22Rv1 (cell line): ENCODE results near the gene ELAVL1.
A peak's percentile ranks its signal among the peaks of the same experiment; 100 is the strongest.

Experiments used
- H3K27ac ChIP-seq: fragments of 450-650 bp; 2 replicates; pipeline ENCODE4 v1.5.1; 2017
- ZFX ChIP-seq: fragments of 450-650 bp; IDR thresholded peaks from 2 replicates; pipeline ENCODE4 v1.6.1; 2017; ENCODE audit warnings: antibody characterized with exemption, borderline replicate concordance
- TF ChIP-seq, protein P1 (sequence below): fragments of 450-650 bp; IDR thresholded peaks from 2 replicates; pipeline ENCODE4 v1.5.1; 2017; ENCODE audit warnings: mild to moderate bottlenecking

The ELAVL1 gene

DNA sequence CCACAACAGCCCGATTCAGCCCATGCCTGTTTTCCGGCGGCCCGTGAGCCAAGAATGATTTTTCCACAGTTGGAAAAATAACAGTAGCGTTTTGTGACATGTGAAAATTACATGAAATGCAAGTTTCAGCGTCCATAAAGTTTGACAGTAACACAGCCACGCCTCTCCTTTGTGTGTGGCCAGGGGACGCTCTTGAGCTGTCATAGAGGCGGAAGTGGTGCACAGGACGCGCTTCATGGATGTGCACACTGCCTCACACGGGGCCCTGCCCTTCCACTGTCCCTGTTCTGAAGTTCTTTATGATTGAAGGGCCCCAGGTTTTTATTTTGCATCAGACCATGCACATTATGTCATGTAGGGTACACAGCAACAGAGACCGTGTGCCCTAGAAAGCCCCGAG, 12.4 kb upstream of the ELAVL1 start:
- TF ChIP-seq ZFX, result no peak
- TF ChIP-seq, protein P1, sequence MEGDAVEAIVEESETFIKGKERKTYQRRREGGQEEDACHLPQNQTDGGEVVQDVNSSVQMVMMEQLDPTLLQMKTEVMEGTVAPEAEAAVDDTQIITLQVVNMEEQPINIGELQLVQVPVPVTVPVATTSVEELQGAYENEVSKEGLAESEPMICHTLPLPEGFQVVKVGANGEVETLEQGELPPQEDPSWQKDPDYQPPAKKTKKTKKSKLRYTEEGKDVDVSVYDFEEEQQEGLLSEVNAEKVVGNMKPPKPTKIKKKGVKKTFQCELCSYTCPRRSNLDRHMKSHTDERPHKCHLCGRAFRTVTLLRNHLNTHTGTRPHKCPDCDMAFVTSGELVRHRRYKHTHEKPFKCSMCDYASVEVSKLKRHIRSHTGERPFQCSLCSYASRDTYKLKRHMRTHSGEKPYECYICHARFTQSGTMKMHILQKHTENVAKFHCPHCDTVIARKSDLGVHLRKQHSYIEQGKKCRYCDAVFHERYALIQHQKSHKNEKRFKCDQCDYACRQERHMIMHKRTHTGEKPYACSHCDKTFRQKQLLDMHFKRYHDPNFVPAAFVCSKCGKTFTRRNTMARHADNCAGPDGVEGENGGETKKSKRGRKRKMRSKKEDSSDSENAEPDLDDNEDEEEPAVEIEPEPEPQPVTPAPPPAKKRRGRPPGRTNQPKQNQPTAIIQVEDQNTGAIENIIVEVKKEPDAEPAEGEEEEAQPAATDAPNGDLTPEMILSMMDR, result no peak
- H3K27ac ChIP-seq, result no peak overlapping the region

DNA sequence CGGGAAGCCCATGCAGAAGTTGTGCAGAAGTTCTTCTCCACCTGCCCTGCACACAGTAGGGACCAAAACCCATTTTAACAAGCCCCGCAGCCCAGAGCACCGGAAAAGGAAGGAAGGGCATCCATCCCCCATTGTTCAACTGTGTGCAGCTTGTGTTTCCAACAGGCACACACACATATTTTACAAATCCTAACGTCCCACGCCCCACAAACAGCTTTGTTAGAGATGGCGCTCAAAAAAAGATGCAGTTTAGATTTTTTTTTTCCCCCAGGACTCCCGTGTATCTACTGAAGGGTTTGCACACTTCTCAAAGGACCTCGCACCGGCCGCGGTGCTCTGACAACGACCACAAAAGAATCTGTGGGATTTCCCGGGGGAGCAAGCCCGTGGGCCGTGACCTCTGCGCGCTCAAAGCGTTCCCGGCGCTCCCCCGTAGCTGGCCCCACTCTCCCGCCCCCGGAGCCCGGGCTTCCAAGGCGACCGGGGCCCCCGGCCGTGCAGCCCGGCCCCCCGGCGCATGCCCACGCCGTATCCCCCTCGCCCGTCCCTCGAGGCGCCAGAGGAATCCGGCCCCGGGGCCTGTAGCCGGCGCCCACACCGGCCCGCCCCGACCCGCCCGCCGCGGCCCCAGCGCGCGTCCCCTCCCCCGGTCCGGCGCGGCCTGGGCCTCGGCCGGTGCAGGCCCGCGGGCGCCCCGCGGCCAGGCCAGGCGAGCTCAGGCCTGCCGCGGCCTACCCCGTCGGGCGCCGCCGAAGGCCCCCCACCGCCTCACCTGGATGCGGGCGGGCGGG, 523 bp downstream of the ELAVL1 start:
- no peak for TF ChIP-seq ZFX
- peak overlapping the region; percentile 81 for H3K27ac ChIP-seq

DNA sequence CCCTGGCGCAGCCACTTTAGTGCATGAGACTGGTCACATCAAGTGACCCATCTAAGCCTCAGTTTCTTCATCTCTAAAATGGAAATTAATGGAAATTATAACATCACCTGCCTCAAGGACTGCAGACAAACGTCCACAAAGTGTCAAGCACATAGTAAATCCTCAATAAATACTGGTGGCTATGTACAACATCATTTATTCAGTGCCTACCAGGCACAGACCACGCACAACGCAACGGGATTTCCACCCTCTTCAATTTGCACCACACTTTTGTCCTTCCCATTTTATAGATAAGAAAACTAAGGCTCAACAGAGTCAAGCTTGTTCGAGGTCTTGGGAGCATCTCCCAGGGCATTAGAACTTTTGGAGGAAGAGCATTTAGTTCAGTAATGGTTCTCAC, 1.4 kb downstream of the ELAVL1 start:
- TF ChIP-seq, protein P1, result no peak
- no peak for TF ChIP-seq ZFX
- peak overlapping the region; percentile 81; the same call in 1 of the 2 replicates for H3K27ac ChIP-seq

DNA sequence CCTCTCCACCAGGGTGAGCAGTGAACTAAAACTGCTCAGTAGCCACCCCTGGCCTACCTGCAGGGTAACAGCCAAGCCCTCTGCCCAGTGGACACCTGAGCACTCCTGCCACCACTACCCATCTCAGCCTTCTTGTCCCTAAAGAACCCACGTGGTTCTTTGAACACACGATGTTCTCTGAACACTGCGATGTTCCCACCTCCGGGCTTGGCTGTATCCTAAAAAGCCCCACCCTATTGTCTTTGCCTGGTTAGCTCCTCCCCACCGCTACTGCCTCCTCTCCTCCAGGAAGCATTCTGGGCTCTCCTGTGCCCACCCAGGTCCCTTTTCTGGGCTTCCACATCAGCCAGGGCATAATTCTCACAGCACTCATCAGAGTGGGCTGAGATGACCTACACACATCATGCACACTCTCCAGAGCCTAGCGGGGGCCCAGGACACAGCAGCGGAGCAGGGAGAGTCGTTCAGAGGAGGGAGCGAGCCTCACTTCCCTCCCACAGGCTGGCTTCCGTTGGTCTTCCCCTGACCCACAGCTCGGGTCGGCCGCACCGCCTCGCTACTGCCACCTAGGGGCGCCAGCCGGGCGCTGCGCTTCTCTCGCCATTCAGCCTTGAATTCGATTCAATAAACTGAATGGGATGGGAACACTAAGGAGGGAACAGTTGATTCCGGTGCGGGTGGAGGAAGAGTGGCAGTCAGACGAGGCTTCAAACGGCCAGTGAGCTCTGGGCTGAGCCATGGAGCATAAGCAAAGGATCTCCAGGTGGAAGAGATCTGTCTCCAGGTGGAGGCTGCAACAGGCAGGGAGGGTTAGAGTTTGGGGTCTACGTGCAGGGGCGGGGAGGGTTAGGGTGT, 3.2 kb downstream of the ELAVL1 start:
- TF ChIP-seq, protein P1, result peak; percentile 99
- no peak for TF ChIP-seq ZFX
- peak overlapping the region; percentile 81 for H3K27ac ChIP-seq

DNA sequence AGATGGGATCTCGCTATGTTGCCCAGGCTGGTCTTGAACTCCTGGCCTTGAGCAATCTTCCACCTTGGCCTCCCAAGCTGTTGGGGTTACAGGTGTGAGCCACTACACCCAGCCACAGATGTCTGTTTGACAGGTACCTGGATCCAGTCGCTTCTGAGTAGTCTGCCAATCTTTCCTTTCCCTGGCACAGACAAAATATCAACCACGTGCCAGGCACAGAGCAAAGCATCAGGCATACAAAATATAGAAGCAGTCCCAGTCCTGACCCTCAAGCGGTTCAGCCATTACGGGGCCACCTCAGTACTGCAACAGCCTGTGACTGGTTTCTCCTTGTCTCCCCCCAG, 3.8 kb downstream of the ELAVL1 start:
- no peak for TF ChIP-seq ZFX
- TF ChIP-seq, protein P1, result no peak
- peak overlapping the region; percentile 81 for H3K27ac ChIP-seq

DNA sequence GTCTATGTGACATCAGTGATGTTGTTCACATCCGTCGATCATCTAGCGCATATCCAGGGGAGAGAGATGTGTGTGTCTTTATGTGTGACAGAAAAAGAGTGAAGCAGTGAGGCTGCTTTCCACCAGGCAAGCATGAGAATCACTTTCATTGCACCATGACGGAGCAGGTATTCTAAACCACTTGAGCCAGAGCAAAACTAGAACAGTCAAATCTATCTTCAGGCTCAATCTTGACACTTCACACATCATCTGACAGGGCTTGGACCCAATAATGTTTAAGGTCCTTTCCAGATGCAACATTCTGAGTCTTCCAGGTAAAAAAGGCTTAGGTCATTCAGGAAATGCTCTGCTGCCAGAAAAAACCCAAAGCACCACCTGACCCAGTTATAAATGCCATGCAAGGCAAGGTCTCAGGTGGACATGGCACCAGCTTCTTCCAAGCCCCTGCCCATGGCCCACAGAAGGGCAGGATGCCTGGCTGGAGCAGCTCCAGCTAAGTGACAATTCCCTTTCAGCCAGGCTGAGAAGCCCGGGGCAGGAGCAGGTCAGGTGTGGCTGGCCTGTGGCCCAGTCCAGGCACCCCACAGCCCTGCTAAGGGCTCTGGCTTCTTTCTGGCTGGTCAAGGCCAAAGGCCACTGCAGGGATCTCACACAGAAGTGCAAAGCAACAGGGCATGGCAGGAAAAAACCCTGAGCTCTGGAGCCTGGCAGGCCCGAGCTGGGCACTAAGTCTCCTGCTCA, 5.0 kb downstream of the ELAVL1 start:
- no peak overlapping the region for H3K27ac ChIP-seq
- no peak for TF ChIP-seq ZFX

DNA sequence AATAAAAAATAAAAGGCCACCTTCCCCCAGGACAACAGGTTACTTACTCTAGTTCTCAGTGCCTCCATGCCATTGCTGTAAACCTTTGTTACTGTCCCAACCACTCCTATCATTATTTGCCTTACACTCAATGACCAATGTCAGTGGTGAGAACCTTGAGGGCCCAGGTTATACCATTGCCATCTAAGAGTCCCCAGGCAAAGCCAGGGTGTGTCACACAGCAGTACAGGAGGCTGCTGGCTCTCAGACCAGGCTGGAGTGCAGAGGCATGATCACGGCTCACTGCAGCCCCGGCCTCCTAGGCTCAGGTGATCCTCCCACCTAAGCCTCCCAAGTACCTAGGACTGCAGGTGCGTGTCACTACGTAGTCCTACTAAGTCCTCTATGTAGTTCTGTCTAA, 6.1 kb downstream of the ELAVL1 start:
- TF ChIP-seq, protein P1, result no peak
- TF ChIP-seq ZFX, result no peak

More for the DNA sequence above, 6.1 kb downstream of the ELAVL1 start:
- no peak overlapping the region for H3K27ac ChIP-seq
